Osteocyte (in vitro differentiated cells): ENCODE measurements around the gene LIMCH1. TPM values are rescaled to one million over a fixed set of nuclear protein-coding genes. Genes with fewer than 3 reads are reported as not detected.

Experiments
- DNase-seq: peaks from one replicate; pipeline ENCODE4 v3.0.0; 2021; ENCODE audit warnings: mixed read lengths; ENCODE audit not compliant: unreplicated experiment; ENCODE audit errors: extremely low spot score
- H3K27ac Mint-ChIP-seq: one replicate; pipeline ENCODE4 v1.8.0; 2021; ENCODE audit warnings: mild to moderate bottlenecking, mixed read lengths; ENCODE audit not compliant: unreplicated experiment
- H3K27me3 Mint-ChIP-seq: one replicate; pipeline ENCODE4 v1.8.0; 2021; ENCODE audit warnings: mixed read lengths; ENCODE audit not compliant: unreplicated experiment
- H3K36me3 Mint-ChIP-seq: one replicate; pipeline ENCODE4 v1.8.0; 2021; ENCODE audit warnings: mixed read lengths; ENCODE audit not compliant: unreplicated experiment
- H3K4me1 Mint-ChIP-seq: one replicate; pipeline ENCODE4 v1.8.0; 2021; ENCODE audit warnings: mixed read lengths; ENCODE audit not compliant: unreplicated experiment
- H3K4me3 Mint-ChIP-seq: one replicate; pipeline ENCODE4 v1.8.0; 2021; ENCODE audit warnings: mild to moderate bottlenecking, moderate library complexity, mixed read lengths; ENCODE audit not compliant: unreplicated experiment
- H3K9me3 Mint-ChIP-seq: one replicate; pipeline ENCODE4 v1.8.0; 2021; ENCODE audit warnings: mixed read lengths; ENCODE audit not compliant: unreplicated experiment
- CTCF ChIP-seq: fragments of 200-600 bp; sonication (generic); IDR thresholded peaks from 2 replicates; pipeline ENCODE4 v1.5.0; 2021; ENCODE audit warnings: antibody characterized with exemption, mild to moderate bottlenecking, moderate library complexity
- total RNA-seq: library from RNA; stranded (reverse); gene quantifications from 2 replicates; pipeline ENCODE4 v1.2.1, GENCODE V29; 2021

LIMCH1 gene
- total RNA-seq, 1 donor from 2014 or later, result 0.43 TPM

- DNase-seq, result no peak
- Mint-ChIP-seq H3K9me3 (peaks cover 16% of the 10 kb centered on the region), H3K36me3 (no peaks in the 10 kb centered on the region), H3K4me1 (no peaks in the 10 kb centered on the region), H3K27ac (no peak overlapping the region), H3K4me3 (no peak overlapping the region), H3K27me3 (peaks cover 5% of the 10 kb centered on the region)
- no peak for TF ChIP-seq CTCF
Observed at GRCh38 chr4:41722181-41722580, 184.2 kb downstream of the LIMCH1 start.

DNA sequence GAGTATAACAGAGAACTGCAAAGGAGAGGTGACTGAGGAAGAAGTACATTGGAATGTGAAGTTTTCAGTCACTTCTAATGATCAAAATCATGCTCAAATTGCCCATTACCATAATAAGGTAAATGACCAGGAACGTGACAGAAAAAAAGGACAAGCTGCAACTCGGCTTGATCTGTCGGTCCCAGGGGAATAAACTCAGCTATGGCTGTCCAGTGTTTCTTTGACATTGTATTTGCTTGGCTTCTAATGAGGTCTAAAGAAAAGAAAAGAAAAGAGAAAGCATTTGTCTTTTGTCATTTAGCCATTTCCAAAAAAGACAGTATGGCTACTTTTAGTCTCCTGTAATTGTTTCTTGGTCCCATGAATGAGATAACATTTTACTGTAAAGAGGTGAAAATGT is 185.3 kb downstream of the LIMCH1 start:
- Mint-ChIP-seq H3K36me3 (no peaks in the 10 kb centered on the region), H3K4me1 (no peaks in the 10 kb centered on the region), H3K9me3 (peaks cover 16% of the 10 kb centered on the region), H3K27me3 (peaks cover 10% of the 10 kb centered on the region), H3K4me3 (no peak overlapping the region), H3K27ac (no peak overlapping the region)
- no peak for DNase-seq
- no peak for TF ChIP-seq CTCF

DNA sequence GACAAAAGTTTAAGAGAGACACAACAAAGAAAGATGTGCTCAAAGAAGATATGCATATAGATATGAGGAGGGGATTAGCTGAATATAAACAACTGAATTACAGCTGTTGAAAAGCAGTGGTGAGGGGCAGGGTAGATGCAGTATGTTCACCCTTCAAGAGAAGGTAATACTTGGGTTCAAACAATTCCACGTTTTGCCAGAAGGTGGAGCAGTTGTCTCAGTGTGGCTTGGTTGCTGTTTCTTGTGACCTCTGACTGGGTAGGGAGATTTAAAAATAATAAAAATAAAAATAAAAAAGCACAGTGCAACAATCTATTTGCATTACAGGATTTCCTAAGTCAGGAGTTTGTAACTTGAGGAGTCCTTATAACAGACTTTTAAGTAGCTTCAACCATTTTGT is 187.3 kb downstream of the LIMCH1 start:
- Mint-ChIP-seq H3K27me3 (peaks cover 23% of the 10 kb centered on the region), H3K9me3 (peaks cover 10% of the 10 kb centered on the region), H3K4me1 (no peaks in the 10 kb centered on the region), H3K27ac (no peak overlapping the region), H3K36me3 (no peaks in the 10 kb centered on the region), H3K4me3 (no peak overlapping the region)
- DNase-seq, result no peak
- TF ChIP-seq CTCF, result no peak

DNA sequence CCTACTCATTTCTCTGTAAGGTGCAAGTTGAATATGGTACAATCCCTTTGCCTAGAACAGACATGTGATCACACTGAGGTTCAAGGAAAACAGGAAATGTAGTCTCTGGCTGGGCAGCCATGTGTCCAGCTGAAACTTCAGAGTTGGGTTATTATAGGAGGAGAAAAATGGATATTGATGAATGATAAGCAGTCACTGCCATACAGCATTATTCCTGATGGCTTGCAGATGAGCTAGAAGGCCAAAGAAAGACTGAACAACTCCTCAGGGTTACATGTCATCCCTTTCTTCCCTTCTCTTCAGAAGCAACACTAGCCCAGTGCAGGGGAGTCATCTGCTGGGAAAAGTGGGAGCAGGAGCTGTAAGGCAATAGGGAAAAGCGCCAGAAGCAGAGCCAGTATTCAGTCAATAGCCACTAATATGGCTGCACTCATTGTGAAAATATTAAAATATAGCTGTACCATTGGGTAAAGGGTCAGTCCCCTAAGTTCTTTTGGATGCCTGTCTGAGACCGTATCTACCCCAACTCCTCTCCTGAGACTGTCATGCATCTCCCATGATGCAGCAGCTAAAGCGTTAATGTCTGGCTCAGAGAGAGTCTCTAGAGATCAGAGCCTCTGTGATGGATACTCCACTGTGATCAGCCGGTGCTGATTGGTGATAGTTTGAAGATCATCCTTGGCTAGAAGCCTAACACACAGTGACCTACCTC is 190.1 kb downstream of the LIMCH1 start:
- no peak for DNase-seq
- no peaks in the 10 kb centered on the region for H3K36me3 Mint-ChIP-seq
- H3K9me3 Mint-ChIP-seq, result peaks cover 9% of the 10 kb centered on the region
- no peaks in the 10 kb centered on the region for H3K4me1 Mint-ChIP-seq
- peaks cover 41% of the 10 kb centered on the region for H3K27me3 Mint-ChIP-seq
- no peak overlapping the region for H3K27ac Mint-ChIP-seq
- H3K4me3 Mint-ChIP-seq, result no peak overlapping the region
- TF ChIP-seq CTCF, result no peak

DNA sequence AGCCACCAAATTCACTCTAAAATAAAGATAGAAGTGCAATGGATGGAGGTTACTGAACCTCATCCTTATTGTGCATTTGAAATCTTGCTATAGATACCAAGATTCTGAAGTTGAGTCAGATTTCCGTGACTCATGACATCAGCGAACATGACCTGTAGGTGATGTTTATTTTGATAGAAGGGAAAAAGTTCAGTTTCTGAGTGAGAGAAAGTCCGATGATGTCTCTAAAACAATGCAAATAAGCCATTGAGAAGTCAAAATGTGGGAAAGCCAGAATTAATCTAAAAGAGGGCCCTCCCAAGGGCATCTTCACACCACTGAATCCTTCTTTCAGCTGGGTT is 190.6 kb downstream of the LIMCH1 start:
- no peaks in the 10 kb centered on the region for H3K36me3 Mint-ChIP-seq
- H3K9me3 Mint-ChIP-seq, result peaks cover 9% of the 10 kb centered on the region
- H3K27ac Mint-ChIP-seq, result no peak overlapping the region
- no peak for DNase-seq
- no peaks in the 10 kb centered on the region for H3K4me1 Mint-ChIP-seq
- peaks cover 41% of the 10 kb centered on the region for H3K27me3 Mint-ChIP-seq
- no peak overlapping the region for H3K4me3 Mint-ChIP-seq
- TF ChIP-seq CTCF, result no peak
